ENCODE data around the gene MBTPS1. TPM values are rescaled to one million over a fixed set of nuclear protein-coding genes. Genes with fewer than 3 reads are reported as not detected.

The MBTPS1 gene
- total RNA-seq, 4 donors from 2014 or later, result 36.3 to 77.6 (median 53.0) TPM

DNA sequence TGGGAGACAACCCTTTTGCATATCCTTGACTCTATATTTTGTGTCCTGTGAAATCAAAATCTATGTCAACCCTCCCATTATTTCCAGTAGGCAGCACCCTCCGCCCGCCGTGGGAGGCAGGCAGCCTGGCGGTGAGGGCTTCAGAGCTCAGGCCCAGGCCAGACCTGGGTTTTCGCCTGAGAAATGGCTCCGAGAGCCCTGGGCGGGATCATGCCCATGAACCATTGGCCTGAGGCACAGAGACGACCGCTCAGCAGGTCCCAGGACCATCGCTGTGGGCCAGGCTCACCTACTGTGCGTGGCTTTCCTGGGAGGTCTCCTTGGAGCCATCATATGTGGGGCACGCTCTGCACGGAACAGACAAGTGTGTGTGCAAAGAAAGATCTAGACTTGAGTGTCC is 67.9 kb downstream of the MBTPS1 start:
- intact Hi-C loops (cut with DNase I), result no loop called here
- H3K27me3 ChIP-seq, result peaks cover 0 to 17% (median 0%) of the 10 kb centered on the region in 4 donors
- H3K4me3 ChIP-seq, result no peak overlapping the region
- no peaks in the 10 kb centered on the region for H3K9me3 ChIP-seq
- no peaks in the 10 kb centered on the region for H3K4me1 ChIP-seq
- no peak overlapping the region for H3K27ac ChIP-seq
- H3K36me3 ChIP-seq, result peaks cover 10 to 65% (median 19%) of the 10 kb centered on the region in 3 donors
- no peak for TF ChIP-seq POLR2A (IDR thresholded peaks at IDR 0.05)
- TF ChIP-seq, protein P1, sequence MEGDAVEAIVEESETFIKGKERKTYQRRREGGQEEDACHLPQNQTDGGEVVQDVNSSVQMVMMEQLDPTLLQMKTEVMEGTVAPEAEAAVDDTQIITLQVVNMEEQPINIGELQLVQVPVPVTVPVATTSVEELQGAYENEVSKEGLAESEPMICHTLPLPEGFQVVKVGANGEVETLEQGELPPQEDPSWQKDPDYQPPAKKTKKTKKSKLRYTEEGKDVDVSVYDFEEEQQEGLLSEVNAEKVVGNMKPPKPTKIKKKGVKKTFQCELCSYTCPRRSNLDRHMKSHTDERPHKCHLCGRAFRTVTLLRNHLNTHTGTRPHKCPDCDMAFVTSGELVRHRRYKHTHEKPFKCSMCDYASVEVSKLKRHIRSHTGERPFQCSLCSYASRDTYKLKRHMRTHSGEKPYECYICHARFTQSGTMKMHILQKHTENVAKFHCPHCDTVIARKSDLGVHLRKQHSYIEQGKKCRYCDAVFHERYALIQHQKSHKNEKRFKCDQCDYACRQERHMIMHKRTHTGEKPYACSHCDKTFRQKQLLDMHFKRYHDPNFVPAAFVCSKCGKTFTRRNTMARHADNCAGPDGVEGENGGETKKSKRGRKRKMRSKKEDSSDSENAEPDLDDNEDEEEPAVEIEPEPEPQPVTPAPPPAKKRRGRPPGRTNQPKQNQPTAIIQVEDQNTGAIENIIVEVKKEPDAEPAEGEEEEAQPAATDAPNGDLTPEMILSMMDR (IDR thresholded peaks at IDR 0.05), result no peak
- no peak for DNase-seq
- 89 to 100% methylated on average over 1 to 13 of the region's 13 CpGs for WGBS, 2 donors

DNA sequence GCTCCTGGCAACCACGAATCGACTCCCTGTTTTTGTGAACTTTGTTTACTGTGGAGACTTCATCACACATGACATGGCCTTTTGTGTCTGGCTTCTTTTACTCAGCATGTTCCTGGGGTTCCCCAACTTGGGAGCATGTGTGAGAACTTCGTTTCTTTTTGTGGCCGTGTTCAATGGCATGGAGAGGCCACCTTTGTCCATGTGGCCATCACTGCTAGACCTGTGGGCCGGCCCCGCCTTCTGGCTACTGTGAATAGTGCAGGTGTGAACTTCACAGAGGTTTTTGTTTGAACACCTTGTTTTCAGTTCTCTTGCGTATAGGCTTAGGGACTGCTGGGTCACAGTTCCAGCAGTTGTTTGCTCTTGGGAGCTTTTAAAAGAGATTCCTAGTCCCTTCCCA is 68.5 kb downstream of the MBTPS1 start:
- H3K9me3 ChIP-seq, result no peaks in the 10 kb centered on the region
- DNase-seq, result no peak
- no peak for TF ChIP-seq POLR2A (IDR thresholded peaks at IDR 0.05)
- TF ChIP-seq, protein P1 (IDR thresholded peaks at IDR 0.05), result peak in 1 of 6 experiments; percentile 38
- H3K27me3 ChIP-seq, result peaks cover 0 to 23% (median 1%) of the 10 kb centered on the region in 4 donors
- intact Hi-C loops (cut with DNase I), result no loop called here
- 71% methylated on average over 7 of the region's 7 CpGs for WGBS, 2 donors
- peaks cover 0 to 1% (median 0%) of the 10 kb centered on the region in 3 donors for H3K4me1 ChIP-seq
- H3K36me3 ChIP-seq, result peaks cover 8 to 59% (median 14%) of the 10 kb centered on the region in 3 donors
- no peak overlapping the region for H3K27ac ChIP-seq
- no peak overlapping the region for H3K4me3 ChIP-seq

DNA sequence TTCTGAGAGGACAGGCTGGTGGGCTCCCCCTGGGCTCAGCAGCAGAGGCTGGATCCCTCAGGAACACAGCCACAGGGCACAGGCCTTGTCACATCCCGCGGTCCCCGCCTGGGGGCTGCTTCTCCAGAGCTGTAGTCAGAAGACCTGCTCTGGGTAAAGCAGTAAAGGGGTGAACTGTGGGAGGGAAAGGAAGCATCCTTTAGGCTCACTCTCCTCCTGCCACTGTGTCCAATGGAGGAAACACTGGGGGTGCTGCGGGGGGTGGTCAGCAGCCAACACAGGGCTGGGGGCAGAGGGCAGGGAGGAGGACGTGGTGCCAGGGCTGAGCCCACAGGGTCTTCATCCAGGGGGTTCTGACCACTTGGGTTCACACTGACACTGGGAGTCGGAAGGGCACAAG is 69.1 kb downstream of the MBTPS1 start:
- Histone ChIP-seq H3K9me3 (no peaks in the 10 kb centered on the region), H3K4me3 (no peak overlapping the region), H3K27ac (no peak overlapping the region), H3K27me3 (peaks cover 0 to 29% (median 2%) of the 10 kb centered on the region in 4 donors), H3K4me1 (peaks cover 0 to 8% (median 0%) of the 10 kb centered on the region in 3 donors), H3K36me3 (peaks cover 8 to 52% (median 12%) of the 10 kb centered on the region in 3 donors)
- 80 to 89% methylated on average over 1 to 6 of the region's 6 CpGs for WGBS, 2 donors
- no peak for DNase-seq
- intact Hi-C loops (cut with DNase I), result no loop called here
- TF ChIP-seq, protein P1 (IDR thresholded peaks at IDR 0.05), result no peak
- no peak for TF ChIP-seq POLR2A (IDR thresholded peaks at IDR 0.05)

DNA sequence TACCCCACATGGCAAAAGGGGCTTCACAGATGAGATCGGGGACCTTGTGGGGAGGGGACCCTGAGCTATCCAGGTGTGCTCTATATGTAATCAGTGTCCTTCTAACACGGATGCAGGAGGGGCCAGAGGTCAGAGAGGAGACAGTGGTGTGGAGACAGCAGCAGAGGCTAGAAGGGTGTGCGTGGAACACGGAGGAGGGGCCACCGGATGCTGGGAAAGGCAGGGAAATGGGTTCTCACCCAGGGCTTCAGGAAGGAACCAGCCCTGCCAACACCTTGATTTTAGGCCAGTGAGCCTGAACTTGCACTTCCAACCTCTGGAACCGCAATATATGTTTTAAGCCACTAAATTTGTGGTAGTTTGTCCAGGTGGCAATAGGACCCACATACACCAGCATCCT is 69.5 kb downstream of the MBTPS1 start:
- no peak for DNase-seq
- H3K36me3 ChIP-seq, result peaks cover 8 to 48% (median 10%) of the 10 kb centered on the region in 3 donors
- WGBS, 2 donors, result 82 to 88% methylated on average over 6 of the region's 6 CpGs
- TF ChIP-seq POLR2A (IDR thresholded peaks at IDR 0.05), result no peak
- TF ChIP-seq, protein P1 (IDR thresholded peaks at IDR 0.05), result no peak
- intact Hi-C loops (cut with DNase I), result no loop called here
- no peak overlapping the region for H3K4me3 ChIP-seq
- no peaks in the 10 kb centered on the region for H3K9me3 ChIP-seq
- no peak overlapping the region for H3K27ac ChIP-seq
- peaks cover 0 to 34% (median 2%) of the 10 kb centered on the region in 4 donors for H3K27me3 ChIP-seq
- H3K4me1 ChIP-seq, result peaks cover 0 to 9% (median 0%) of the 10 kb centered on the region in 3 donors

DNA sequence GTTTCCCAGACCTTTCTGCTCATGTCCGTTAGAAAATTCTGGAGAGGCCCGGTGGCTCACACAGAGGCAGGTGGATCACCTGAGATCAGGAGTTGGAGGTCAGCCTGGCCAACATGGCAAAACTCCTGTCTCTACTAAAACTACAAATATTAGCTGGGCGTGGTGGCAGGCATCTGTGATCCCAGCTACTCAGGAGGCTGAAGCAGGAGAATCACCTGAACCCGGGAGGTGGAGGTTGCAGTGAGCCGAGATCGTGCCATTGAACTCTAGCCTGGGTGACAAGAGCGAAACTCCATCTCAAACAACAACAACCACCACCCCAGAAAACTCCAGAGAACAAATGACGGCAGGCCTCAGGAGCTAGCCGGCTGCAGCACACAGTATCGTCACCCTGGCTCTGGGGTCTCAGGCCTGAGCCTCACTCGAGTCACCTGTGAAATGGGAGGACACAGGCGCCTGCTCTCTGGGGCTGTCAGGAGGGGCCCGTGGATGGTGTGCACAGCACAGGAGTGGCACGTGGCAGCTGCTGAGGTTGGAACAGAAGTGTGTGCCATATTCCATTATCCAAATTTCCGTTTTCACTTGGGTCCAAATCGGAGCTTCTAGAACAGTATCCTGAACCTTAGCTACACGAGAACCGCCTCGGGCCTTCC is 70.8 kb downstream of the MBTPS1 start:
- peaks cover 0 to 46% (median 2%) of the 10 kb centered on the region in 4 donors for H3K27me3 ChIP-seq
- H3K36me3 ChIP-seq, result peaks cover 8 to 38% (median 9%) of the 10 kb centered on the region in 3 donors
- TF ChIP-seq, protein P1 (IDR thresholded peaks at IDR 0.05), result no peak
- no peak for TF ChIP-seq POLR2A (IDR thresholded peaks at IDR 0.05)
- no peak overlapping the region for H3K27ac ChIP-seq
- no peak for DNase-seq
- WGBS, 2 donors, result 85 to 90% methylated on average over 8 to 14 of the region's 19 CpGs
- H3K4me1 ChIP-seq, result peaks cover 0 to 14% (median 0%) of the 10 kb centered on the region in 3 donors
- no peak overlapping the region for H3K4me3 ChIP-seq
- no peaks in the 10 kb centered on the region for H3K9me3 ChIP-seq
- intact Hi-C loops (cut with DNase I), result no loop called here

Measured in esophagus squamous epithelium (tissue), 5 donors.